GM12878 (cell line): ENCODE measurements around the gene DDX24. TPM values are rescaled to one million over a fixed set of nuclear protein-coding genes. Genes with fewer than 3 reads are reported as not detected.

Source experiments
- CHD1 ChIP-seq: IDR thresholded peaks from 2 replicates; pipeline ENCODE4 v1.6.1; 2012; ENCODE audit warnings: low read depth, low read length, improper control_type of control experiment
- GABPA ChIP-seq: IDR thresholded peaks from 2 replicates; pipeline ENCODE4 v1.6.1; 2014; ENCODE audit warnings: antibody characterized with exemption, low read depth, mild to moderate bottlenecking, inconsistent platforms
- KLF5 ChIP-seq: fragments of 450-650 bp; IDR thresholded peaks from 2 replicates; pipeline ENCODE4 v1.6.1; 2014; ENCODE audit warnings: mild to moderate bottlenecking; ENCODE audit not compliant: partially characterized antibody
- MEF2A ChIP-seq: IDR thresholded peaks from 2 replicates; pipeline ENCODE4 v1.6.1; 2011; ENCODE audit warnings: low read depth, mild to moderate bottlenecking, low read length, moderate library complexity; ENCODE audit not compliant: insufficient read depth
- MYC ChIP-seq: IDR thresholded peaks from 2 replicates; pipeline ENCODE4 v1.6.1; 2011; ENCODE audit warnings: mild to moderate bottlenecking, low read length, moderate library complexity, inconsistent platforms; ENCODE audit not compliant: insufficient read depth, insufficient replicate concordance, insufficient read length, severe bottlenecking
- NFXL1 ChIP-seq: fragments of 450-650 bp; IDR thresholded peaks from 2 replicates; pipeline ENCODE4 v1.6.1; 2017; ENCODE audit warnings: antibody characterized with exemption, mild to moderate bottlenecking, borderline replicate concordance
- NKRF ChIP-seq: fragments of 450-650 bp; conservative IDR thresholded peaks from 2 replicates; pipeline ENCODE4 v1.6.1; 2017; ENCODE audit warnings: mild to moderate bottlenecking, moderate library complexity
- NRF1 ChIP-seq: conservative IDR thresholded peaks from 2 replicates; pipeline ENCODE4 v1.6.1; 2011; ENCODE audit warnings: mild to moderate bottlenecking, low read depth, low read length, improper control_type of control experiment
- PAX5 ChIP-seq: IDR thresholded peaks from 2 replicates; pipeline ENCODE4 v1.6.1; 2011; ENCODE audit warnings: low read depth, low read length, borderline replicate concordance
- PBX3 ChIP-seq: IDR thresholded peaks from 2 replicates; pipeline ENCODE4 v1.6.1; 2011; ENCODE audit warnings: mild to moderate bottlenecking, low read depth, low read length, moderate library complexity; ENCODE audit not compliant: insufficient replicate concordance
- RAD21 ChIP-seq: IDR thresholded peaks from 2 replicates; pipeline ENCODE4 v1.6.1; 2011; ENCODE audit warnings: mild to moderate bottlenecking, low read depth, low read length, moderate library complexity; ENCODE audit not compliant: insufficient read depth
- RBBP5 ChIP-seq: fragments of 200-600 bp; sonication (generic); conservative IDR thresholded peaks from 2 replicates; pipeline ENCODE4 v1.6.1; 2016
- RELB ChIP-seq: fragments of 450-650 bp; IDR thresholded peaks from 2 replicates; pipeline ENCODE4 v1.6.1; 2017; ENCODE audit warnings: low read depth, mild to moderate bottlenecking, moderate library complexity
- REST ChIP-seq: IDR thresholded peaks from 2 replicates; pipeline ENCODE4 v1.6.1; 2012; ENCODE audit warnings: mild to moderate bottlenecking, low read depth, low read length
- RUNX3 ChIP-seq: IDR thresholded peaks from 2 replicates; pipeline ENCODE4 v1.6.1; 2012; ENCODE audit warnings: low read length, inconsistent platforms
- SRF ChIP-seq, 2 experiments: IDR thresholded peaks; 2 replicates each; pipeline ENCODE4 v1.6.1; 2011; ENCODE audit warnings: low read depth in 2 of 2, low read length in 2 of 2, mild to moderate bottlenecking in 1 of 2, moderate library complexity in 1 of 2
- STAT1 ChIP-seq: fragments of 450-650 bp; conservative IDR thresholded peaks from 2 replicates; pipeline ENCODE4 v1.6.1; 2014; ENCODE audit warnings: antibody characterized with exemption, mild to moderate bottlenecking
- TBL1XR1 ChIP-seq: IDR thresholded peaks from 2 replicates; pipeline ENCODE4 v1.6.1; 2012; ENCODE audit warnings: low read depth, low read length, improper control_type of control experiment
- ZBTB33 ChIP-seq: fragments of 450-650 bp; IDR thresholded peaks from 2 replicates; pipeline ENCODE4 v1.6.1; 2017; ENCODE audit warnings: mild to moderate bottlenecking
- polyA plus RNA-seq, 11 experiments: library from polyadenylated mRNA; depleted of rRNA in 4 of 11; unstranded in 6 of 11; stranded (reverse) in 5 of 11; fragments of >200 nt; fragmentation: Nextera tagmentation in 4 of 11; fragmentation: Illumina TruSeq in 1 of 11; extraction: Ambion mirVana in 4 of 11; extraction: Trizol in 1 of 11; gene quantifications; 1 replicate in 1 of 11; 2 replicates in 10 of 11; pipeline versions ENCODE4 v1.2.1 to v1.2.3, GENCODE V29; 2011 to 2016; ENCODE audit warnings: inconsistent platforms in 2 of 11, missing spikeins in 2 of 11, low read depth in 1 of 11
- total RNA-seq, 4 experiments: library from RNA; depleted of rRNA in 3 of 4; stranded (reverse); fragments of >200 nt in 3 of 4; fragmentation: Illumina TruSeq in 1 of 4; extraction: Trizol in 1 of 4; gene quantifications; 2 replicates each; pipeline versions ENCODE4 v1.2.1 to v1.2.3, GENCODE V29; 2013 to 2021

DDX24 gene
- total and polyA plus RNA-seq, 10 of the 15 experiments (the other 5 are each of a cell fraction or from before 2014, with no cell fraction given), result 137 to 266 (median 184) TPM

GRCh38 chr14:94001501-94002396 lies 79.3 kb downstream of the DDX24 start (continued):
- TF ChIP-seq PBX3, result no peak
- TF ChIP-seq REST, result no peak
- TF ChIP-seq NFXL1, result no peak
- TF ChIP-seq KLF5, result peak; percentile 36
- peak; percentile 95 for TF ChIP-seq RAD21
- TF ChIP-seq RUNX3, result peak; percentile 14; the same call in 1 of the 2 replicates
- TF ChIP-seq MEF2A, result no peak
- TF ChIP-seq PAX5, result no peak
- no peak for TF ChIP-seq MYC
- TF ChIP-seq RELB, result peak; percentile 46; the same call in 1 of the 2 replicates
- no peak for TF ChIP-seq NKRF
- TF ChIP-seq CHD1, result no peak
- TF ChIP-seq STAT1, result no peak
- no peak for TF ChIP-seq SRF (IDR thresholded peaks at IDR 0.05; ENCODE audit: low read depth in 2 of 2, low read length in 2 of 2)
- no peak for TF ChIP-seq ZBTB33
- TF ChIP-seq NRF1, result no peak
- no peak for TF ChIP-seq GABPA
- TF ChIP-seq TBL1XR1, result no peak
- TF ChIP-seq RBBP5, result no peak
